CD4-positive, alpha-beta T cell treated with Interleukin-10 for 1 hour (primary cell): ENCODE results near the gene BSCL2.
A peak's percentile ranks its signal among the peaks of the same experiment; 100 is the strongest.
"Not testable (repeated sequence)": the region's sequence is repeated elsewhere in the genome, so short reads cannot be mapped to it uniquely, and the experiment has no call there.

Source experiments
- DNase-seq: peaks from one replicate; pipeline ENCODE4 v3.0.0-alpha.2; 2020

The BSCL2 gene

GRCh38 chr11:62652161-62653006, 54.8 kb downstream of the BSCL2 start:
- DNase-seq = peak; percentile 75

GRCh38 chr11:62650283-62650682, 56.9 kb downstream of the BSCL2 start:
- DNase-seq = not testable (repeated sequence)

- no peak for DNase-seq
Measured at GRCh38 chr11:62649486-62649885, 57.7 kb downstream of the BSCL2 start.

- DNase-seq = no peak
Measured at GRCh38 chr11:62648967-62649364, 58.3 kb downstream of the BSCL2 start.

DNA sequence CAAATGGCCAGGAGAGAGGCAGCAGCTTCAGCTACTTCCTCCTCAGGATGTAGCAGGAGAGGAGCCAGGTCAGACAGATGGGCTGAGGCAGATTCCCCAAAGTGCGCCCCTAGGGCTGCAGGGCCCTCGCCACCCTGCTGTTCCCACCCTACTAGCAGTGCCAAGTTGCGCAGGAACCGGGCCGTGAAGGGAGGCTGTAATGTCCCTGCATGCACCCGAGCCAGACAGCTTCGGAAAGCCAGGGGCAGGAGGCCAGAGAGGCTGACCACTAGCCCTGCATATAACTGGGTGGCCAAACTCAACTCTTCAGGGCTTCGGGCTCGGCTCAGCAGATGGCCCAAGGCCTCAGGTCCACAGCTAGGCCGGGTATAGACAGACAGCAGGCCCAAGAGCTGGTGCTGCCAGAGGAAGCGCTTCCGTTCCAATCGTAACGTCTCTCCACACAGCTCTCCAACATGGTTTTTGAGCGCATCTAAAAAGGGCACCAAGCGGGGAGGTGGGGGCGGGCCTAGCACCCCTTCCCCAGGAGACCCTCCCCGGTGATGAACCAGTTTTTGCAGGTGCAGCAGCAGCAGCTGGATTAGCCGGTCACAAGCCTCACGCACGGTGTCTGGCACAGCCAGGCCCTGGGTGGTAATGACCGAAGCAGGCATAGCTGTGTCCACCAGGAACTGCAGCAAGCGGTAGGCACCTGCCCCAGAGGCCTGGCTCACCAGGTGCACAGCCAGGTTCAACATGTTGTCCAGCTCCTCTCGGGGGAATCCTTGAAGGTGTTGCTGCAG, 58.8 kb downstream of the BSCL2 start:
- no peak for DNase-seq

- DNase-seq = no peak
Measured at GRCh38 chr11:62647609-62648005, 59.6 kb downstream of the BSCL2 start.

- DNase-seq = no peak
Measured at GRCh38 chr11:62646825-62647608, 60.2 kb downstream of the BSCL2 start.

GRCh38 chr11:62645946-62646824, 61.0 kb downstream of the BSCL2 start, which contains the start of gene GANAB:
GANAB (minus strand) TSS chr11:62646613; CDS start chr11:62646599, 14 bp downstream.
- DNase-seq = peak; percentile 99

GRCh38 chr11:62645671-62645945, 61.6 kb downstream of the BSCL2 start:
- no peak for DNase-seq

DNA sequence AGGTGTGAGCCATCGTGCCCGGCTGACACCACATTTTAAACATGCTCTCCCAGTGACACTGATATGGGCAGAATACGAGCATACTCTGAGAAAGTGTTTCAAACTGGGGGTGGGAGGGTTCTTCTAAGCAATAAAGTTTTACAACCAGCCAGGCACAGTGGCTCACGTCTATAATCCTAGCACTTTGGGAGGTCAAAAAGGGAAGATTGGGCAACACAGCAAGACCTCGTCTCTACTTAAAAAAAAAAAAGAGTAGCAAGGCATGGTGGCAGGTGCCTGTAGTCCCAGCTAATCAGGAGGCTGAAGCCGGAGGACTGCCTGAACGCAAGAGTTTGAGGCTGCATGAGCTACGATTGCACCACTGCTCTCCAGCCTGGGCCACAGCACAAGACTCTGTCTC, 63.0 kb downstream of the BSCL2 start:
- no peak for DNase-seq
